Kidney (tissue), 14 donors: ENCODE data around the gene MAPKAP1. TPM values are rescaled to one million over a fixed set of nuclear protein-coding genes. Genes with fewer than 3 reads are reported as not detected.

ENCODE experiments used
- DNase-seq, 5 donors: peaks; one replicate each; pipeline ENCODE4 v3.0.0-alpha.2; 2013 to 2020
- FAIRE-seq: peaks from 2 replicates; lab custom pipeline; 2012; peaks lifted over from hg19 to GRCh38; lab: Jason Lieb, UNC
- H3K27ac ChIP-seq, 2 donors: one replicate each; pipeline ENCODE4 v1.7.0; 2013; ENCODE audit warnings: low read depth in 2 of 2, low read length in 2 of 2, inconsistent platforms in 1 of 2
- H3K27me3 ChIP-seq: one replicate; pipeline ENCODE4 v1.7.1; 2013; ENCODE audit warnings: low read length, inconsistent platforms; ENCODE audit not compliant: control insufficient read depth, insufficient read depth
- H3K36me3 ChIP-seq, 3 donors: one replicate each; pipeline versions ENCODE4 v1.7.0 to v1.7.1; 2013; ENCODE audit warnings: low read length in 3 of 3, control low read depth in 1 of 3, inconsistent platforms in 1 of 3; ENCODE audit not compliant: insufficient read depth in 3 of 3, control insufficient read depth in 2 of 3
- H3K4me1 ChIP-seq, 3 donors: one replicate each; pipeline versions ENCODE4 v1.7.0 to v1.7.1; 2013; ENCODE audit warnings: low read length in 3 of 3, inconsistent platforms in 1 of 3, low read depth in 1 of 3; ENCODE audit not compliant: control insufficient read depth in 2 of 3, insufficient read depth in 2 of 3
- H3K4me3 ChIP-seq, 3 donors: one replicate each; pipeline versions ENCODE4 v1.7.0 to v1.8.1; 2013; ENCODE audit warnings: low read length in 3 of 3, control low read depth in 1 of 3, inconsistent platforms in 1 of 3
- H3K9ac ChIP-seq, 3 donors: one replicate each; pipeline versions ENCODE4 v1.7.0 to v1.7.1; 2013; ENCODE audit warnings: low read length in 3 of 3, control low read depth in 1 of 3, inconsistent platforms in 1 of 3
- H3K9me3 ChIP-seq, 3 donors: one replicate each; pipeline versions ENCODE4 v1.7.0 to v1.7.1; 2013; ENCODE audit warnings: low read length in 3 of 3, control low read depth in 1 of 3, inconsistent platforms in 1 of 3; ENCODE audit not compliant: control insufficient read depth in 2 of 3, insufficient read depth in 1 of 3
- CTCF ChIP-seq: IDR thresholded peaks from 3 replicates; pipeline ENCODE4 v1.5.1; 2012; ENCODE audit warnings: mild to moderate bottlenecking, moderate library complexity, borderline replicate concordance; ENCODE audit not compliant: insufficient read depth; ENCODE audit errors: extremely low read depth
- intact Hi-C: fragments of 100-400 bp; cut with DNase I; formaldehyde crosslinking; loops from one replicate; pipeline ENCODE4 v1.11.1; 2022
- polyA plus RNA-seq: library from polyadenylated mRNA; stranded (reverse); fragments of 350-450 nt; fragmentation: Illumina TruSeq; extraction: RNeasy Lipid Tissue Mini Kit (QIAGEN cat#74804); gene quantifications from one replicate; pipeline ENCODE4 v1.2.3, GENCODE V29; 2014; ENCODE audit warnings: low read depth, low replicate concordance; ENCODE audit not compliant: insufficient read depth
- total RNA-seq: library from RNA; stranded (reverse); fragmentation: NEBNext Ultra II Directional; extraction: Animal tissue kit (Norgen Biotek cat#: 25700); gene quantifications from one replicate; pipeline ENCODE4 v1.2.1, GENCODE V29; 2021
- donor health status: control.
- donor health status: control.
- donor health status: control.
- donor health status: control.
- donor health status: control.
- donor health status: DM: yes; HTN: yes; CAD: no.
- donor health status: Normal renal cell carcinoma (clear cell type).

Gene MAPKAP1
- total and polyA plus RNA-seq, 2 donors from 2014 or later, result 70.5 to 99.4 TPM

- DNase-seq (no peak), FAIRE-seq (no peak)
- Histone ChIP-seq H3K27me3 (no peaks in the 10 kb centered on the region), H3K9ac (no peak overlapping the region), H3K4me3 (no peak overlapping the region), H3K4me1 (peaks cover 0 to 10% (median 8%) of the 10 kb centered on the region in 3 donors), H3K9me3 (no peaks in the 10 kb centered on the region), H3K27ac (no peak overlapping the region), H3K36me3 (no peaks in the 10 kb centered on the region)
- no peak for TF ChIP-seq CTCF
- intact Hi-C loops, result no loop called here
Observed at GRCh38 chr9:125703662-125704061, 3.3 kb downstream of the MAPKAP1 start.

DNA sequence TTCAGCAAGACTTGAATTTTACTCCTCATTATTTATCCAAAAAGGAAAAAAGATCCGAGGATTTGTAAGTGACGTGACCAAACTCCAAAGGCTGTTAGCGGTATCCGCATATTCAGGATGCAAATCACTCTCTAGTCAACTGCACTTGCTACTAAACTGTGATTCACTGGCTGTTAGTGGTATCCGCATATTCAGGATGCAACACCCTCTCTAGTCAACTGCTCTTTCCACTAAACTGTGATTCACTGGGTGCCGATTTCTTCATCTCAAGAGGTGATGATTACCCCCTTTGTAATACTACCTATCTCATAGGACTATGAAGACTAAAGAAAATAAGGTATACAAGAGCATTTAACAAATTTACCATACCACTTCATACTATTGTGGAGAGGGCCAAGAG is 5.7 kb downstream of the MAPKAP1 start:
- Histone ChIP-seq H3K36me3 (no peaks in the 10 kb centered on the region), H3K9ac (no peak overlapping the region), H3K4me1 (peaks cover 0 to 8% (median 4%) of the 10 kb centered on the region in 3 donors), H3K9me3 (no peaks in the 10 kb centered on the region), H3K27ac (no peak overlapping the region), H3K4me3 (no peak overlapping the region), H3K27me3 (no peaks in the 10 kb centered on the region)
- no peak for DNase-seq
- no peak for FAIRE-seq
- intact Hi-C loops, result no loop called here
- no peak for TF ChIP-seq CTCF

- intact Hi-C loops, result no loop called here
- Histone ChIP-seq H3K4me3 (no peak overlapping the region), H3K9ac (no peak overlapping the region), H3K4me1 (peaks cover 0 to 3% (median 0%) of the 10 kb centered on the region in 3 donors), H3K27ac (no peak overlapping the region), H3K36me3 (no peaks in the 10 kb centered on the region), H3K27me3 (no peaks in the 10 kb centered on the region), H3K9me3 (no peaks in the 10 kb centered on the region)
- no peak for DNase-seq
- no peak for TF ChIP-seq CTCF
- FAIRE-seq, result no peak
Observed at GRCh38 chr9:125700791-125701190, 6.2 kb downstream of the MAPKAP1 start.

GRCh38 chr9:125699870-125700269 is 7.1 kb downstream of the MAPKAP1 start:
- no peak overlapping the region for H3K9ac ChIP-seq
- H3K4me3 ChIP-seq, result no peak overlapping the region
- no peaks in the 10 kb centered on the region for H3K36me3 ChIP-seq
- no peak overlapping the region for H3K27ac ChIP-seq
- DNase-seq, result no peak
- intact Hi-C loops, result no loop called here
- TF ChIP-seq CTCF, result no peak
- no peaks in the 10 kb centered on the region for H3K27me3 ChIP-seq
- no peaks in the 10 kb centered on the region for H3K9me3 ChIP-seq
- no peak for FAIRE-seq
- H3K4me1 ChIP-seq, result no peaks in the 10 kb centered on the region
